ENCODE measurements around the gene RPS6KA5. TPM values are rescaled to one million over a fixed set of nuclear protein-coding genes. Genes with fewer than 3 reads are reported as not detected.

Gene RPS6KA5
- polyA plus RNA-seq, 2 of the 4 experiments (the other 2 are of a cell fraction), result 2.2 to 4.1 TPM

DNA sequence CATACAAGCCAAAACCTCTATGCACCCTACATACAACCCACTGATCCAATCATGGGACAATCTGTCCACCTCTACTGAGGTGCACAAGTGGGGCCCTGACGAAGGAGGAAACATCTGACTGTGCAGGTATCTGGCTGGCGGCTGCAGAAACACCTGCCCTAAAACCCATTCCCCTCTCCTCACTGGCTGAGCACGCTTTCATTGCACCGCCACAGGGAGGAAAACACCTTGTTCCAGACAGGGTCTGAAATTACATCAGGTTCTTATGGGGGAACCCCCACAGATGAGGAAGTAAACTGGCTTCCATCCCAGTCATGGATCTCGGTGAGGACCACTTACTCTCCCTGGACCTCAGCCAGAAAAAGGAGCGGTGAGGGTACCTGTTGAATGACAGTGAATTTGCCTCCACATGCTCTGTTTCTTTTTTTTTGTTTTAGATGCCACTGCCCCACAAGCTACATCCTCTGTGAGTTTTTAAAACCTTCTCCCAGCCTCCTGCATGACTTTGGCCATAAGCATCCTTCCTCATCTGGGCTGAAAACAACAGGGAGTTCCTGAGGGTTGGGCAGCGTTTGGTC, 29.6 kb upstream of the RPS6KA5 start (continued):
- TF ChIP-seq, protein P1, sequence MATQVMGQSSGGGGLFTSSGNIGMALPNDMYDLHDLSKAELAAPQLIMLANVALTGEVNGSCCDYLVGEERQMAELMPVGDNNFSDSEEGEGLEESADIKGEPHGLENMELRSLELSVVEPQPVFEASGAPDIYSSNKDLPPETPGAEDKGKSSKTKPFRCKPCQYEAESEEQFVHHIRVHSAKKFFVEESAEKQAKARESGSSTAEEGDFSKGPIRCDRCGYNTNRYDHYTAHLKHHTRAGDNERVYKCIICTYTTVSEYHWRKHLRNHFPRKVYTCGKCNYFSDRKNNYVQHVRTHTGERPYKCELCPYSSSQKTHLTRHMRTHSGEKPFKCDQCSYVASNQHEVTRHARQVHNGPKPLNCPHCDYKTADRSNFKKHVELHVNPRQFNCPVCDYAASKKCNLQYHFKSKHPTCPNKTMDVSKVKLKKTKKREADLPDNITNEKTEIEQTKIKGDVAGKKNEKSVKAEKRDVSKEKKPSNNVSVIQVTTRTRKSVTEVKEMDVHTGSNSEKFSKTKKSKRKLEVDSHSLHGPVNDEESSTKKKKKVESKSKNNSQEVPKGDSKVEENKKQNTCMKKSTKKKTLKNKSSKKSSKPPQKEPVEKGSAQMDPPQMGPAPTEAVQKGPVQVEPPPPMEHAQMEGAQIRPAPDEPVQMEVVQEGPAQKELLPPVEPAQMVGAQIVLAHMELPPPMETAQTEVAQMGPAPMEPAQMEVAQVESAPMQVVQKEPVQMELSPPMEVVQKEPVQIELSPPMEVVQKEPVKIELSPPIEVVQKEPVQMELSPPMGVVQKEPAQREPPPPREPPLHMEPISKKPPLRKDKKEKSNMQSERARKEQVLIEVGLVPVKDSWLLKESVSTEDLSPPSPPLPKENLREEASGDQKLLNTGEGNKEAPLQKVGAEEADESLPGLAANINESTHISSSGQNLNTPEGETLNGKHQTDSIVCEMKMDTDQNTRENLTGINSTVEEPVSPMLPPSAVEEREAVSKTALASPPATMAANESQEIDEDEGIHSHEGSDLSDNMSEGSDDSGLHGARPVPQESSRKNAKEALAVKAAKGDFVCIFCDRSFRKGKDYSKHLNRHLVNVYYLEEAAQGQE (IDR thresholded peaks at IDR 0.05), result no peak
- no peak for TF ChIP-seq MYC (IDR thresholded peaks at IDR 0.05; ENCODE audit: borderline replicate concordance, low read length)
- TF ChIP-seq KDM1A (IDR thresholded peaks at IDR 0.05; ENCODE audit: low read depth), result no peak
- TF ChIP-seq JUNB (IDR thresholded peaks at IDR 0.05), result no peak
- no peak for TF ChIP-seq ZSCAN20 (CRISPR knock-in tag; IDR thresholded peaks at IDR 0.05)

DNA sequence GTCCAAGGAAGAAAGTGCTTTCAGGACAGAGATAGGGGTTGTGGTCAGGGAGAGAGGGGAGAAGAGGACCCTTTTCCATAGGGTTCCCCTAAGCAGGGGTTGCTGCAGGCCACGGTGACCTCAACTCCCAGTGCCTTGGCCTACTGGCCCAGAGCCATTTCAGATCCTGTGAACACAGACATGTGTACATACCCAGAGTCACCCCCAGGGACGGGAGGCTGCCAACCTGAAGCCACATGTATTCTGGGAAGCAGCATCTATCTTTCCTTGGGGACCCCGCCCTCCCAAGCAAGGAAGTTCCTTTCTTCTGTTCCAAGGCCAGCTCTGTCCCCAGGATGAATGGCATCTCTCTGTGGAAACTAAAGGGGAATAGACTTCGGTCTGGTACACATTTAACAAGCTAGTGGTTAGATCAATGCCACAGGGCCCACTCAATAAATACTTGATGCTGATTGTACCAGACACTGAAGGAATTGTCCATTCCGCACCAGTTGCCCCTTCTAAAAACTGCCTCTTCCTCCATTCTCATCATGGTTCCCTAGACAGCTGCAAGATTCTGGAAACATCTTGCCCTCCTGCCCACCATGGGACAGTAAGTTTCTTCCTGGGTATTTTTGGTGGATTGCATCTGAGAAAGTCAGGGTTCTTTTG, 28.3 kb upstream of the RPS6KA5 start:
- DNase-seq (ENCODE audit: low read depth in 1 of 2, low spot score in 1 of 2), result no peak
- no peak overlapping the region for H3K4me2 ChIP-seq
- H3K4me1 ChIP-seq, result no peaks in the 10 kb centered on the region
- H3K9me3 ChIP-seq, result no peaks in the 10 kb centered on the region
- no peak overlapping the region for H3K4me3 ChIP-seq
- ATAC-seq, result peak in 1 of 2 experiments; percentile 43; a peak in 2 of 6 replicates
- ChIA-PET CTCF (no interaction called here), POLR2A (no interaction called here)
- H3K27ac ChIP-seq, result no peak overlapping the region
- TF ChIP-seq EP300 (IDR thresholded peaks at IDR 0.05) (no peak), CHD4 (IDR thresholded peaks at IDR 0.05; ENCODE audit: borderline replicate concordance) (no peak), NPAS2 (CRISPR knock-in tag; IDR thresholded peaks at IDR 0.05; ENCODE audit: borderline replicate concordance) (no peak), KDM1A (IDR thresholded peaks at IDR 0.05; ENCODE audit: low read depth) (no peak), ESRRA (IDR thresholded peaks at IDR 0.05; ENCODE audit: borderline replicate concordance, low read length) (no peak), HEYL (CRISPR knock-in tag; IDR thresholded peaks at IDR 0.05) (no peak), RFX5 (IDR thresholded peaks at IDR 0.05) (no peak), TFCP2L1 (CRISPR knock-in tag; IDR thresholded peaks at IDR 0.05) (no peak), CEBPB (IDR thresholded peaks at IDR 0.05) (no peak), CBX8 (IDR thresholded peaks at IDR 0.05) (no peak)
- TF ChIP-seq, protein P2, sequence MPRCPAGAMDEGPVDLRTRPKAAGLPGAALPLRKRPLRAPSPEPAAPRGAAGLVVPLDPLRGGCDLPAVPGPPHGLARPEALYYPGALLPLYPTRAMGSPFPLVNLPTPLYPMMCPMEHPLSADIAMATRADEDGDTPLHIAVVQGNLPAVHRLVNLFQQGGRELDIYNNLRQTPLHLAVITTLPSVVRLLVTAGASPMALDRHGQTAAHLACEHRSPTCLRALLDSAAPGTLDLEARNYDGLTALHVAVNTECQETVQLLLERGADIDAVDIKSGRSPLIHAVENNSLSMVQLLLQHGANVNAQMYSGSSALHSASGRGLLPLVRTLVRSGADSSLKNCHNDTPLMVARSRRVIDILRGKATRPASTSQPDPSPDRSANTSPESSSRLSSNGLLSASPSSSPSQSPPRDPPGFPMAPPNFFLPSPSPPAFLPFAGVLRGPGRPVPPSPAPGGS (IDR thresholded peaks at IDR 0.05), result no peak
- TF ChIP-seq, protein P3, sequence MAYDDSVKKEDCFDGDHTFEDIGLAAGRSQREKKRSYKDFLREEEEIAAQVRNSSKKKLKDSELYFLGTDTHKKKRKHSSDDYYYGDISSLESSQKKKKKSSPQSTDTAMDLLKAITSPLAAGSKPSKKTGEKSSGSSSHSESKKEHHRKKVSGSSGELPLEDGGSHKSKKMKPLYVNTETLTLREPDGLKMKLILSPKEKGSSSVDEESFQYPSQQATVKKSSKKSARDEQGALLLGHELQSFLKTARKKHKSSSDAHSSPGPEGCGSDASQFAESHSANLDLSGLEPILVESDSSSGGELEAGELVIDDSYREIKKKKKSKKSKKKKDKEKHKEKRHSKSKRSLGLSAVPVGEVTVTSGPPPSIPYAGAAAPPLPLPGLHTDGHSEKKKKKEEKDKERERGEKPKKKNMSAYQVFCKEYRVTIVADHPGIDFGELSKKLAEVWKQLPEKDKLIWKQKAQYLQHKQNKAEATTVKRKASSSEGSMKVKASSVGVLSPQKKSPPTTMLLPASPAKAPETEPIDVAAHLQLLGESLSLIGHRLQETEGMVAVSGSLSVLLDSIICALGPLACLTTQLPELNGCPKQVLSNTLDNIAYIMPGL (CRISPR knock-in tag; IDR thresholded peaks at IDR 0.05; ENCODE audit: borderline replicate concordance), result no peak
- TF ChIP-seq, protein P4, sequence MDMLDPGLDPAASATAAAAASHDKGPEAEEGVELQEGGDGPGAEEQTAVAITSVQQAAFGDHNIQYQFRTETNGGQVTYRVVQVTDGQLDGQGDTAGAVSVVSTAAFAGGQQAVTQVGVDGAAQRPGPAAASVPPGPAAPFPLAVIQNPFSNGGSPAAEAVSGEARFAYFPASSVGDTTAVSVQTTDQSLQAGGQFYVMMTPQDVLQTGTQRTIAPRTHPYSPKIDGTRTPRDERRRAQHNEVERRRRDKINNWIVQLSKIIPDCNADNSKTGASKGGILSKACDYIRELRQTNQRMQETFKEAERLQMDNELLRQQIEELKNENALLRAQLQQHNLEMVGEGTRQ (IDR thresholded peaks at IDR 0.05), result no peak
- TF ChIP-seq, protein P5, sequence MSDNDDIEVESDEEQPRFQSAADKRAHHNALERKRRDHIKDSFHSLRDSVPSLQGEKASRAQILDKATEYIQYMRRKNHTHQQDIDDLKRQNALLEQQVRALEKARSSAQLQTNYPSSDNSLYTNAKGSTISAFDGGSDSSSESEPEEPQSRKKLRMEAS (IDR thresholded peaks at IDR 0.05), result no peak
- TF ChIP-seq, protein P1 (IDR thresholded peaks at IDR 0.05), result no peak
- TF ChIP-seq, protein P6, sequence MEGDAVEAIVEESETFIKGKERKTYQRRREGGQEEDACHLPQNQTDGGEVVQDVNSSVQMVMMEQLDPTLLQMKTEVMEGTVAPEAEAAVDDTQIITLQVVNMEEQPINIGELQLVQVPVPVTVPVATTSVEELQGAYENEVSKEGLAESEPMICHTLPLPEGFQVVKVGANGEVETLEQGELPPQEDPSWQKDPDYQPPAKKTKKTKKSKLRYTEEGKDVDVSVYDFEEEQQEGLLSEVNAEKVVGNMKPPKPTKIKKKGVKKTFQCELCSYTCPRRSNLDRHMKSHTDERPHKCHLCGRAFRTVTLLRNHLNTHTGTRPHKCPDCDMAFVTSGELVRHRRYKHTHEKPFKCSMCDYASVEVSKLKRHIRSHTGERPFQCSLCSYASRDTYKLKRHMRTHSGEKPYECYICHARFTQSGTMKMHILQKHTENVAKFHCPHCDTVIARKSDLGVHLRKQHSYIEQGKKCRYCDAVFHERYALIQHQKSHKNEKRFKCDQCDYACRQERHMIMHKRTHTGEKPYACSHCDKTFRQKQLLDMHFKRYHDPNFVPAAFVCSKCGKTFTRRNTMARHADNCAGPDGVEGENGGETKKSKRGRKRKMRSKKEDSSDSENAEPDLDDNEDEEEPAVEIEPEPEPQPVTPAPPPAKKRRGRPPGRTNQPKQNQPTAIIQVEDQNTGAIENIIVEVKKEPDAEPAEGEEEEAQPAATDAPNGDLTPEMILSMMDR (IDR thresholded peaks at IDR 0.05), result no peak
- TF ChIP-seq, protein P7, sequence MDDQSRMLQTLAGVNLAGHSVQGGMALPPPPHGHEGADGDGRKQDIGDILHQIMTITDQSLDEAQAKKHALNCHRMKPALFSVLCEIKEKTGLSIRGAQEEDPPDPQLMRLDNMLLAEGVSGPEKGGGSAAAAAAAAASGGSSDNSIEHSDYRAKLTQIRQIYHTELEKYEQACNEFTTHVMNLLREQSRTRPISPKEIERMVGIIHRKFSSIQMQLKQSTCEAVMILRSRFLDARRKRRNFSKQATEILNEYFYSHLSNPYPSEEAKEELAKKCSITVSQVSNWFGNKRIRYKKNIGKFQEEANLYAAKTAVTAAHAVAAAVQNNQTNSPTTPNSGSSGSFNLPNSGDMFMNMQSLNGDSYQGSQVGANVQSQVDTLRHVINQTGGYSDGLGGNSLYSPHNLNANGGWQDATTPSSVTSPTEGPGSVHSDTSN (IDR thresholded peaks at IDR 0.05), result no peak
- 66% methylated on average over 5 of the region's 5 CpGs for WGBS (ENCODE audit: missing lambda C conversion rate)
- FAIRE-seq, result no peak
